H1 (cell line): ENCODE measurements around the gene SPTBN4. TPM values are rescaled to one million over a fixed set of nuclear protein-coding genes. Genes with fewer than 3 reads are reported as not detected.

ENCODE experiments used
- BRCA1 ChIP-seq: IDR thresholded peaks from 2 replicates; pipeline ENCODE4 v1.6.1; 2012; ENCODE audit warnings: low read depth, low read length, improper control_type of control experiment
- CBX8 ChIP-seq: fragments of 300-800, 300-1000 bp; sonication (generic); IDR thresholded peaks from 2 replicates; pipeline ENCODE4 v1.7.1; 2016; ENCODE audit warnings: low read depth, low read length, borderline replicate concordance
- JUN ChIP-seq: IDR thresholded peaks from 2 replicates; pipeline ENCODE4 v1.6.1; 2011; ENCODE audit warnings: low read depth, mild to moderate bottlenecking, improper control_type of control experiment, low read length
- KDM4A ChIP-seq: IDR thresholded peaks from one replicate; pipeline ENCODE4 v1.7.1; 2012; ENCODE audit warnings: low read depth, mild to moderate bottlenecking, moderate library complexity, low read length, inconsistent platforms; ENCODE audit not compliant: severe bottlenecking
- NANOG ChIP-seq: IDR thresholded peaks from 2 replicates; pipeline ENCODE4 v1.6.1; 2011; ENCODE audit warnings: low read length, low read depth, mild to moderate bottlenecking, inconsistent platforms; ENCODE audit not compliant: insufficient read depth, poor library complexity, severe bottlenecking
- NRF1 ChIP-seq: IDR thresholded peaks from 2 replicates; pipeline ENCODE4 v1.6.1; 2011; ENCODE audit warnings: mild to moderate bottlenecking, low read depth, low read length, improper control_type of control experiment
- POLR2AphosphoS5 ChIP-seq: IDR thresholded peaks from 2 replicates; pipeline ENCODE4 v1.6.1; 2011; ENCODE audit warnings: low read depth, low read length
- RXRA ChIP-seq: IDR thresholded peaks from 2 replicates; pipeline ENCODE4 v1.6.1; 2011; ENCODE audit warnings: low read depth, mild to moderate bottlenecking, low read length, moderate library complexity; ENCODE audit not compliant: insufficient read depth
- SP4 ChIP-seq: IDR thresholded peaks from 2 replicates; pipeline ENCODE4 v1.6.1; 2012; ENCODE audit warnings: low read length, inconsistent platforms
- USF2 ChIP-seq: IDR thresholded peaks from 2 replicates; pipeline ENCODE4 v1.6.1; 2011; ENCODE audit warnings: low read length, improper control_type of control experiment
- polyA plus RNA-seq, 7 experiments: library from polyadenylated mRNA; depleted of rRNA in 3 of 7; stranded (reverse) in 5 of 7; unstranded in 2 of 7; fragments of >200 nt in 5 of 7; fragments of 200-250 nt in 2 of 7; gene quantifications; 1 replicate in 5 of 7; 2 replicates in 1 of 7; 4 replicates in 1 of 7; pipeline versions ENCODE4 v1.2.1 to v1.2.3, GENCODE V29; 2011 to 2013; ENCODE audit warnings: missing spikeins in 2 of 7, mixed read lengths in 2 of 7
- total RNA-seq: library from RNA; stranded (reverse); fragmentation: NEBNext Ultra II Directional; extraction: Animal tissue kit (Norgen Biotek cat#: 25700); gene quantifications from 2 replicates; pipeline ENCODE4 v1.2.1, GENCODE V29; 2021

The SPTBN4 gene
- total and polyA plus RNA-seq, 2 of the 8 experiments (the other 6 are each of a cell fraction or from before 2014, with no cell fraction given) = 1.9 to 3.0 TPM

DNA sequence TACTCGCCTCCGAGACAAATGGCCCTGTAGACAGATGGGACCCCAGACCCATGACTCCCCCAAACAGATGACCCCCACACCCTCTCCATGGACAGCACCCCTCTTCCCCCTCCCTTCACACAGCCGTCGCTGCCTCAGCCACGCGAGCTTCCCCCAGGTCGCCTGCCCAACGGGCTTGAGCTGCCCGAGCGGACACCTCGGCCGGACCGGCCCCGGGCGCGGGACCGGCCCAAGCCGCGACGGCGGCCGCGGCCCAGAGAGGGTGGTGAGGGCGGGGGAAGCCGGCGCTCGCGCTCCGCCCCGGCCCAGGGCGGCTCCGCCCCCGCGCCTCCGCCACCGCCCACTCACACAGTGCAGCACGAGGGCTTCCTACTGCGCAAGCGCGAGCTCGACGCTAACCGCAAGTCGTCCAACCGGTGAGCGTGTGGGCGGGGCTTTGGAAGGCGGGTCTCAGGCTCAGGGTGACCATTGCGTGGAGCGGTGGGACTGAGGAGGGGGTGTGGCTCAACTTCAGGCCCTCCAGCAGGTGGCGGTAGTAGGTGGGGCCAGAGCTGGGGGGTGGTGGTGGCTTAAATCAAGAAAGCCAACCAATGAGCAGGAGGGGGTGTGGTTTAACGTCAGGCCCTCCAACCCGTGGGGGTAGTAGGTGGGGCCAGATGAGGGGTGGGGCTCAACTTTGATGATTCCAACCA is 103.7 kb downstream of the SPTBN4 start (continued):
- TF ChIP-seq RXRA (no peak), JUN (no peak), NRF1 (peak; percentile 72), NANOG (no peak), KDM4A (peak; percentile 71), SP4 (peak; percentile 93; the same call in 1 of the 2 replicates), CBX8 (no peak), BRCA1 (no peak), USF2 (no peak), POLR2AphosphoS5 (no peak)
